Measurements from ENCODE around the gene RRAGC.

Gene RRAGC

DNA sequence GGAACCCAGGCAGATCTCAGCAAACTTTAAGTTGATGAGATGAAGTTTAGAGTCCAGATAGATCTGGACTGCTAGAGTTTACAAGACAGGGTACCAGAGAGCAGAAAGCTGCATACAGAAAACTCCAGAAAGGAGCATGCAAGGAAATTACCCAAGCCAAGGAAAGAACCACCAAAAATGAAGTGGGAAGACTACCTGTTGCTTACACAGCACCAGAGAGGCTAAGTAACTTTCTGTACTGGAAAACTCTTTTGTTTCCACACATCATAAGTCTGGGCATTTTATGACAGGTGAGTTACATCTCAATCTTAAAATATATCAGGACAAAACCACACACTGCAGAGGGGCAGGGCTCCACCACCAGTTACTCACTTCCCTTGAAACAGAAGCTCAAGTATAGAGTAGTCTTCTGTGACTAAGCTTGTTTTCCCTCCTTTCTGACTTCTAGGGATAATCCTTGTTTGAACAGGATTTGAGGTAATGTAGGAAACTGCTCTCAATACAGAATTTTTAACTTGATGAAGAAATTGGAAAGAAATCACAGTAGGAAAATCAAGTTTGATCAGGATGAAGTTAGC, 39.2 kb upstream of the RRAGC start:
- TF ChIP-seq CTCF (IDR thresholded peaks at IDR 0.05; ENCODE audit: insufficient read depth, low read length) (no peak), POLR2AphosphoS5 (IDR thresholded peaks at IDR 0.05; ENCODE audit: low read depth) (no peak), SPI1 (IDR thresholded peaks at IDR 0.05; ENCODE audit: borderline replicate concordance, low read depth) (no peak), REST (IDR thresholded peaks at IDR 0.05; ENCODE audit: insufficient replicate concordance, low read depth) (no peak), GABPA (IDR thresholded peaks at IDR 0.05; ENCODE audit: low read depth) (no peak)
- Histone ChIP-seq H3K4me3 (replicated peaks; ENCODE audit: insufficient read depth, low read length) (no peak overlapping the region), H3K27me3 (ENCODE audit: insufficient read depth, poor library complexity, severe bottlenecking) (no peaks in the 10 kb centered on the region), H3K27ac (replicated peaks) (no peak overlapping the region)
- DNase-seq (ENCODE audit: low read depth in 1 of 2, low spot score in 1 of 2), result no peak

GRCh38 chr1:38896169-38896568, 36.6 kb upstream of the RRAGC start:
- no peak for TF ChIP-seq REST (IDR thresholded peaks at IDR 0.05; ENCODE audit: insufficient replicate concordance, low read depth)
- TF ChIP-seq GABPA (IDR thresholded peaks at IDR 0.05; ENCODE audit: low read depth), result no peak
- no peak for TF ChIP-seq SPI1 (IDR thresholded peaks at IDR 0.05; ENCODE audit: borderline replicate concordance, low read depth)
- H3K27ac ChIP-seq (replicated peaks), result no peak overlapping the region
- DNase-seq (ENCODE audit: low read depth in 1 of 2, low spot score in 1 of 2), result no peak
- no peak overlapping the region for H3K4me3 ChIP-seq (replicated peaks; ENCODE audit: insufficient read depth, low read length)
- no peaks in the 10 kb centered on the region for H3K27me3 ChIP-seq (ENCODE audit: insufficient read depth, poor library complexity, severe bottlenecking)

DNA sequence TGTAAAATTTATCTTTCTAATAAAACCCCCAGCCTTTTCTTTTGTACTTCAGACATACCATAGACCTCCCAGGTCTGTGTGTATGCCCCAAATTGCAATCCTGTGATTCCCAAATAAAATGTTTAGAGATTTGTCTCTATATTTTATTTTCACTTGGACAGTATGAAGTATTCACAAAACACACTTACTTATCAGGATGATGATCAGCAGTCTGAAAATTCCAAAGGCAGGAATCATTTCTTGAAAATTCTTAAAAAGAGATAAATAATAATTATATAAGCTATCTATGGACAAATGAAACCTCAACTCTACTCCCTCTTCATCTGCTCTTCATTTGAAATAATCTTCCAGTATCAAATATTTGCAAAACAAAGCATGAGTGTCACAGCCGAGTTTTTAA, 33.4 kb upstream of the RRAGC start:
- no peak overlapping the region for H3K4me3 ChIP-seq (replicated peaks; ENCODE audit: insufficient read depth, low read length)
- no peak for DNase-seq (ENCODE audit: low read depth in 1 of 2, low spot score in 1 of 2)
- TF ChIP-seq GABPA (IDR thresholded peaks at IDR 0.05; ENCODE audit: low read depth) (no peak), REST (IDR thresholded peaks at IDR 0.05; ENCODE audit: insufficient replicate concordance, low read depth) (no peak), POLR2AphosphoS5 (IDR thresholded peaks at IDR 0.05; ENCODE audit: low read depth) (no peak), CTCF (IDR thresholded peaks at IDR 0.05; ENCODE audit: insufficient read depth, low read length) (no peak), SPI1 (IDR thresholded peaks at IDR 0.05; ENCODE audit: borderline replicate concordance, low read depth) (no peak)
- no peaks in the 10 kb centered on the region for H3K27me3 ChIP-seq (ENCODE audit: insufficient read depth, poor library complexity, severe bottlenecking)
- no peak overlapping the region for H3K27ac ChIP-seq (replicated peaks)
